ENCODE measurements around the gene RABIF.
"Not testable (repeated sequence)": the region's sequence is repeated elsewhere in the genome, so short reads cannot be mapped to it uniquely, and the experiment has no call there.

Gene RABIF

DNA sequence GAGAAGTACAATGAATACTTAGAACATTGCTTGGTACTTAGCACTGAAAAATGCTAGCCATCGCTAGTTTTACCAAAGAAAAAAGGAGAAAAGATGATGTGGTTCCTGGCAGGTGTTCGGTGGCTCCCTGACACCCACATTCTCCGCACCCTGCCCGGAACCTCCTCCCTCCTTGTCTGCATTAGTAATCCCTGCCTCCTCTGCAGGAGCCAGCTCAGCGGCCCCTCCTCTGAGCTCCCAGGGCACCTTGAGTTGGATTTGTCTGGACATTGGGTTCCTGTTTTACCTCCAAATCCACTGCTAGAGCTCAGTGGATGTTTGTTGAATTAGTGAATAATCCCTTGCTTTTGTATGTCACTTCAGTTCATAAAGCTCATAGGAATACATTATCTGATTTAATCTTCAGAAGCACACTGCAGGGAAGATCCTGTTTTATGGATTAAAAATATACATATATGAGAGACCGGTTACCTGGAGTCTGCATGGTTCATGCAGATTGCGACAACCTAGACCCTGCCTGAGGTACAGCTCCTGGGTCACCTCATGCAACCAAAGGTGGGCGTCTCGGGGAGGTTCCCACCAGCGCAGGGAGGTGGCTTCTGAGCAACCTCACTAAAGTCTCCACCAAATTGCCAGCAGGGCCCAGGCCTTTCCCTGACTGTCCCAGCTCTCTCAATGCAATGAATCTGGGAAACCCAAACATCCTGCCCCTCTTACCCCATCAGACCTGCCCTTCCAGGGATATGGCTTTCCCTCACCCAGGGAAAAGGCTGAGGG, 54.0 kb downstream of the RABIF start:
- peak in 2 of 51 donors; percentile 15 to 34 for DNase-seq

DNA sequence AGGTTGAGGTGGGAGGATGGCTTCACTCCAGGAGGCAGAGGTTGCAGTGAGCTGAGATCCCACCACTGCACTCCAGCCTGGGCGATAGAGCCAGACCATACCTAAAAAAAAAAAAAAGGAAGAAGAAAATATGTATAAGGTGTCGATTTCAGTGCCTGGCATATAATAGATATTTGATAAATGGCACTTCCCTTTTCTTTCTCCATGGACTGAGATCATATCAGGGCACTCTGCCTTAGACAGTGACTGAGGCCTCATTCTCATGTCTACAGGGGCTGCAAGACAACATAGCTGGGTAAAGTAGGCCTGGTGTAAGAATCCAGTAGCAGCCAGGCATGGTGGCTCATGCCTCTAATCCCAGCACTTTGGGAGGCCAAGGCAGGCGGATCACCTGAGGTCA, 57.0 kb downstream of the RABIF start:
- no peak for DNase-seq

DNA sequence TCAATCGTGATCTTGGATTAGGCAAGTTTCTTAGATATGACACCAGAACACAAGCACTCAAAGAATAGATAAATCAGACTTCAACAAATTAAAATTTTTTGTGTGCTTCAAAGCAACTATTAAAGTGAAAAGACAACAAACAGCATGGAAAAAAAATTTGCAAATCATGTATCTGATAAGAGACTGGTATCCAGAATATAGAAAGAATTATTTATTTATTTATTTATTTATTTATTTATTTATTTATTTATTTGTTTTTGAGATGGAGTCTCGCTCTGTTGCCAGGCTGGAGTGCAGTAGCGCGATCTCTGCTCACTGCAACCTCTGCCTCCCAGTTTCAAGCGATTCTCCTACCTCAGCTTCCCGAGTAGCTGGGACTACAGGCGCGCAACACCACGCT, 59.7 kb downstream of the RABIF start:
- not testable (repeated sequence) for DNase-seq
